OCI-LY3 (cell line): Measurements from ENCODE around the gene PARP3.

Experiments used
- EZH2phosphoT487 ChIP-seq: fragments of 200-600 bp; shearing (Covaris generic); IDR thresholded peaks from 2 replicates; pipeline ENCODE4 v1.6.1; 2018; ENCODE audit warnings: antibody characterized with exemption, mixed run types, low read depth
- TF ChIP-seq, protein P1 (sequence below): fragments of 200-600, 300-600 bp; sonication (generic); IDR thresholded peaks from 2 replicates; pipeline ENCODE4 v1.5.1; 2014; ENCODE audit warnings: antibody characterized with exemption, low read length, low read depth

GRCh38 chr3:51959651-51960050 is 17.5 kb downstream of the PARP3 start:
- TF ChIP-seq, protein P1, sequence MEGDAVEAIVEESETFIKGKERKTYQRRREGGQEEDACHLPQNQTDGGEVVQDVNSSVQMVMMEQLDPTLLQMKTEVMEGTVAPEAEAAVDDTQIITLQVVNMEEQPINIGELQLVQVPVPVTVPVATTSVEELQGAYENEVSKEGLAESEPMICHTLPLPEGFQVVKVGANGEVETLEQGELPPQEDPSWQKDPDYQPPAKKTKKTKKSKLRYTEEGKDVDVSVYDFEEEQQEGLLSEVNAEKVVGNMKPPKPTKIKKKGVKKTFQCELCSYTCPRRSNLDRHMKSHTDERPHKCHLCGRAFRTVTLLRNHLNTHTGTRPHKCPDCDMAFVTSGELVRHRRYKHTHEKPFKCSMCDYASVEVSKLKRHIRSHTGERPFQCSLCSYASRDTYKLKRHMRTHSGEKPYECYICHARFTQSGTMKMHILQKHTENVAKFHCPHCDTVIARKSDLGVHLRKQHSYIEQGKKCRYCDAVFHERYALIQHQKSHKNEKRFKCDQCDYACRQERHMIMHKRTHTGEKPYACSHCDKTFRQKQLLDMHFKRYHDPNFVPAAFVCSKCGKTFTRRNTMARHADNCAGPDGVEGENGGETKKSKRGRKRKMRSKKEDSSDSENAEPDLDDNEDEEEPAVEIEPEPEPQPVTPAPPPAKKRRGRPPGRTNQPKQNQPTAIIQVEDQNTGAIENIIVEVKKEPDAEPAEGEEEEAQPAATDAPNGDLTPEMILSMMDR: no peak
- TF ChIP-seq EZH2phosphoT487: no peak
